Keratinocyte (primary cell): ENCODE measurements around the gene CREB5. TPM values are rescaled to one million over a fixed set of nuclear protein-coding genes. Genes with fewer than 3 reads are reported as not detected.

ENCODE experiments used
- DNase-seq: peaks from one replicate; pipeline ENCODE4 v3.0.0-alpha.2; 2011; ENCODE audit warnings: low read depth, missing footprints, low spot score
- FAIRE-seq: peaks from 2 replicates; lab custom pipeline; 2011; peaks lifted over from hg19 to GRCh38; lab: Jason Lieb, UNC
- H2AFZ ChIP-seq: 2 replicates; pipeline ENCODE4 v1.6.0; 2012; ENCODE audit warnings: low read length, control low read depth, inconsistent platforms; ENCODE audit not compliant: control insufficient read depth
- H3K27ac ChIP-seq: 2 replicates; pipeline ENCODE4 v1.5.1; 2011; ENCODE audit warnings: low read length; ENCODE audit not compliant: control insufficient read depth, insufficient read depth
- H3K27me3 ChIP-seq: 3 replicates; pipeline ENCODE4 v1.6.0; 2011; ENCODE audit warnings: low read length; ENCODE audit not compliant: control insufficient read depth, insufficient read depth; ENCODE audit errors: extremely low read depth
- H3K36me3 ChIP-seq, 2 experiments: 2 replicates in 1 of 2; 3 replicates in 1 of 2; pipeline ENCODE4 v1.5.1; 2011; ENCODE audit warnings: low read length in 2 of 2, mild to moderate bottlenecking in 1 of 2; ENCODE audit not compliant: control insufficient read depth in 2 of 2, insufficient read depth in 2 of 2; ENCODE audit errors: extremely low read depth in 1 of 2
- H3K4me1 ChIP-seq: 3 replicates; pipeline ENCODE4 v1.5.1; 2011; ENCODE audit warnings: low read length; ENCODE audit not compliant: control insufficient read depth, insufficient read depth; ENCODE audit errors: extremely low read depth
- H3K4me2 ChIP-seq: 3 replicates; pipeline ENCODE4 v1.6.0; 2011; ENCODE audit warnings: low read depth, low read length; ENCODE audit not compliant: control insufficient read depth, insufficient read depth; ENCODE audit errors: extremely low read depth
- H3K4me3 ChIP-seq, 3 experiments: fragments of 200-600 bp in 1 of 3; sonication (generic) in 1 of 3; 2 replicates in 2 of 3; 3 replicates in 1 of 3; pipeline ENCODE4 v1.5.1; 2011 to 2016; ENCODE audit warnings: low read length in 3 of 3, mild to moderate bottlenecking in 3 of 3, control low read depth in 2 of 3, inconsistent platforms in 1 of 3, low read depth in 1 of 3, mixed read lengths in 1 of 3, mixed run types in 1 of 3, moderate library complexity in 1 of 3; ENCODE audit not compliant: control insufficient read depth in 2 of 3, insufficient read depth in 2 of 3; ENCODE audit errors: extremely low read depth in 1 of 3
- H3K79me2 ChIP-seq: 2 replicates; pipeline ENCODE4 v1.6.0; 2012; ENCODE audit warnings: low read length; ENCODE audit not compliant: control insufficient read depth, insufficient read depth
- H3K9ac ChIP-seq: 3 replicates; pipeline ENCODE4 v1.6.0; 2011; ENCODE audit warnings: low read length; ENCODE audit not compliant: control insufficient read depth, insufficient read depth; ENCODE audit errors: extremely low read depth
- H3K9me1 ChIP-seq: 3 replicates; pipeline ENCODE4 v1.6.0; 2011; ENCODE audit warnings: low read length; ENCODE audit not compliant: control insufficient read depth, insufficient read depth; ENCODE audit errors: extremely low read depth
- H3K9me3 ChIP-seq: 2 replicates; pipeline ENCODE4 v1.5.1; 2012; ENCODE audit warnings: low read depth, low read length; ENCODE audit not compliant: control insufficient read depth
- H4K20me1 ChIP-seq: 3 replicates; pipeline ENCODE4 v1.6.0; 2011; ENCODE audit warnings: low read length; ENCODE audit not compliant: control insufficient read depth, insufficient read depth; ENCODE audit errors: extremely low read depth
- CTCF ChIP-seq, 3 experiments: IDR thresholded peaks in 1 of 3; conservative IDR thresholded peaks in 1 of 3; optimal IDR thresholded peaks in 1 of 3; 2 replicates in 2 of 3; 3 replicates in 1 of 3; pipeline versions ENCODE3 to v1.5.1; 2011; ENCODE audit warnings: low read length in 3 of 3, mild to moderate bottlenecking in 3 of 3, moderate library complexity in 2 of 3, control low read depth in 1 of 3, inconsistent platforms in 1 of 3; ENCODE audit not compliant: insufficient read depth in 2 of 3; ENCODE audit errors: extremely low read depth in 1 of 3
- EZH2 ChIP-seq: IDR thresholded peaks from one replicate; pipeline ENCODE4 v1.6.1; 2012; ENCODE audit warnings: inconsistent platforms, mild to moderate bottlenecking, low read length, moderate library complexity
- dilution Hi-C: fragments of 300-500 bp; cut with MboI; formaldehyde crosslinking; loops from one replicate; pipeline ENCODE4 v1.7.0; 2020; ENCODE audit warnings: low sequenced_read_pairs; ENCODE audit not compliant: extremely low pct_ligation_motif_present
- polyA plus RNA-seq, 5 experiments: library from polyadenylated mRNA; depleted of rRNA in 3 of 5; stranded (reverse) in 3 of 5; stranded (forward) in 1 of 5; unstranded in 1 of 5; fragments of >200 nt; gene quantifications; 1 replicate in 1 of 5; 2 replicates in 3 of 5; 3 replicates in 1 of 5; pipeline versions ENCODE4 v1.2.1 to v1.2.3, GENCODE V29; 2011 to 2012; ENCODE audit warnings: missing spikeins in 2 of 5, low read depth in 1 of 5, low replicate concordance in 1 of 5

The CREB5 gene
- polyA plus RNA-seq, 1 donor (not counting 4 experiments of a cell fraction or from before 2014, with no cell fraction given) = 7.9 TPM

GRCh38 chr7:28627896-28628295 lies 215.6 kb downstream of the CREB5 start:
- Histone ChIP-seq H3K79me2 (no peaks in the 10 kb centered on the region), H3K4me1 (peaks cover 6% of the 10 kb centered on the region), H3K4me2 (no peak overlapping the region), H3K27ac (no peak overlapping the region), H3K36me3 (no peaks in the 10 kb centered on the region), H4K20me1 (no peaks in the 10 kb centered on the region), H2AFZ (no peak overlapping the region), H3K4me3 (no peak overlapping the region), H3K9ac (no peak overlapping the region), H3K27me3 (peaks cover 12% of the 10 kb centered on the region), H3K9me3 (no peaks in the 10 kb centered on the region), H3K9me1 (no peaks in the 10 kb centered on the region)
- no peak for FAIRE-seq
- no peak for TF ChIP-seq EZH2
- no peak for DNase-seq
- dilution Hi-C loops = no loop called here

- H4K20me1 ChIP-seq = no peaks in the 10 kb centered on the region
- H3K27me3 ChIP-seq = peaks cover 17% of the 10 kb centered on the region
- no peak overlapping the region for H3K4me3 ChIP-seq
- H3K79me2 ChIP-seq = no peaks in the 10 kb centered on the region
- no peaks in the 10 kb centered on the region for H3K9me1 ChIP-seq
- H3K27ac ChIP-seq = no peak overlapping the region
- no peak overlapping the region for H3K9ac ChIP-seq
- no peaks in the 10 kb centered on the region for H3K36me3 ChIP-seq
- no peaks in the 10 kb centered on the region for H3K9me3 ChIP-seq
- TF ChIP-seq CTCF (optimal IDR thresholded peaks at IDR 0.05 in 1 of 3, IDR thresholded peaks at IDR 0.05 in 1 of 3, conservative IDR thresholded peaks at IDR 0.05 in 1 of 3; ENCODE audit: extremely low read depth in 1 of 3, insufficient read depth in 2 of 3, low read length in 3 of 3) = no peak
- no peak for TF ChIP-seq EZH2
- FAIRE-seq (no peak), DNase-seq (no peak)
- H3K4me1 ChIP-seq = peaks cover 6% of the 10 kb centered on the region
- no peak overlapping the region for H2AFZ ChIP-seq
- dilution Hi-C loops = no loop called here
- no peak overlapping the region for H3K4me2 ChIP-seq
These were observed 217.0 kb downstream of the CREB5 start for GRCh38 chr7:28629216-28629842.

- peaks cover 22% of the 10 kb centered on the region for H3K27me3 ChIP-seq
- no peaks in the 10 kb centered on the region for H3K36me3 ChIP-seq
- H4K20me1 ChIP-seq = no peaks in the 10 kb centered on the region
- H3K9me3 ChIP-seq = no peaks in the 10 kb centered on the region
- no peak for FAIRE-seq
- peaks cover 6% of the 10 kb centered on the region for H3K4me1 ChIP-seq
- TF ChIP-seq CTCF (optimal IDR thresholded peaks at IDR 0.05 in 1 of 3, IDR thresholded peaks at IDR 0.05 in 1 of 3, conservative IDR thresholded peaks at IDR 0.05 in 1 of 3; ENCODE audit: extremely low read depth in 1 of 3, insufficient read depth in 2 of 3, low read length in 3 of 3) (no peak), EZH2 (no peak)
- dilution Hi-C loops = no loop called here
- H3K9ac ChIP-seq = no peak overlapping the region
- no peak overlapping the region for H2AFZ ChIP-seq
- H3K4me2 ChIP-seq = no peak overlapping the region
- H3K9me1 ChIP-seq = no peaks in the 10 kb centered on the region
- no peak overlapping the region for H3K27ac ChIP-seq
- no peak overlapping the region for H3K4me3 ChIP-seq
- H3K79me2 ChIP-seq = no peaks in the 10 kb centered on the region
- no peak for DNase-seq
These were observed 218.0 kb downstream of the CREB5 start for GRCh38 chr7:28630350-28630749.
